Trophoblast cell (in vitro differentiated cells and primary cell): Measurements from ENCODE around the gene VPS13D.
A peak's percentile ranks its signal among the peaks of the same experiment; 100 is the strongest.

Experiments used
- DNase-seq, 2 donors: peaks; one replicate each; pipeline ENCODE4 v3.0.0-alpha.2; 2016
- H2AFZ ChIP-seq: 2 replicates; pipeline ENCODE4 v1.6.1; 2013; ENCODE audit warnings: low read length, moderate library complexity, mild to moderate bottlenecking; ENCODE audit not compliant: insufficient read depth, poor library complexity
- H2AK5ac ChIP-seq: 2 replicates; pipeline ENCODE4 v1.6.1; 2013; ENCODE audit warnings: mild to moderate bottlenecking, low read length
- H2BK120ac ChIP-seq: 2 replicates; pipeline ENCODE4 v1.6.1; 2013; ENCODE audit warnings: low read length, mild to moderate bottlenecking, moderate library complexity; ENCODE audit not compliant: insufficient read depth, poor library complexity
- H2BK12ac ChIP-seq: 2 replicates; pipeline ENCODE4 v1.6.1; 2013; ENCODE audit warnings: mild to moderate bottlenecking, low read length, moderate library complexity
- H2BK5ac ChIP-seq: 2 replicates; pipeline ENCODE4 v1.6.1; 2013; ENCODE audit warnings: low read length, low read depth, moderate library complexity, mild to moderate bottlenecking; ENCODE audit not compliant: poor library complexity
- H3K14ac ChIP-seq: 2 replicates; pipeline ENCODE4 v1.6.1; 2013; ENCODE audit warnings: mild to moderate bottlenecking, low read length
- H3K18ac ChIP-seq: 2 replicates; pipeline ENCODE4 v1.6.1; 2013; ENCODE audit warnings: mild to moderate bottlenecking, low read length
- H3K23ac ChIP-seq: 2 replicates; pipeline ENCODE4 v1.6.1; 2013; ENCODE audit warnings: low read length
- H3K27ac ChIP-seq: 2 replicates; pipeline ENCODE4 v1.5.1; 2013; ENCODE audit warnings: low read depth, mild to moderate bottlenecking, inconsistent platforms, low read length, moderate library complexity
- H3K27me3 ChIP-seq: 2 replicates; pipeline ENCODE4 v1.6.1; 2013; ENCODE audit warnings: inconsistent platforms, mild to moderate bottlenecking, low read length, moderate library complexity; ENCODE audit not compliant: insufficient read depth
- H3K36me3 ChIP-seq, 2 experiments: 1 replicate in 1 of 2; 2 replicates in 1 of 2; pipeline ENCODE4 v1.6.1; 2013; ENCODE audit warnings: low read length in 2 of 2, mild to moderate bottlenecking in 2 of 2, moderate library complexity in 1 of 2; ENCODE audit not compliant: insufficient read depth in 2 of 2, control insufficient read depth in 1 of 2
- H3K4ac ChIP-seq: 2 replicates; pipeline ENCODE4 v1.6.1; 2013; ENCODE audit warnings: low read depth, mild to moderate bottlenecking, low read length, moderate library complexity
- H3K4me1 ChIP-seq, 2 experiments: 1 replicate in 1 of 2; 2 replicates in 1 of 2; pipeline ENCODE4 v1.6.1; 2013; ENCODE audit warnings: low read length in 2 of 2, mild to moderate bottlenecking in 2 of 2, moderate library complexity in 1 of 2; ENCODE audit not compliant: insufficient read depth in 2 of 2, control insufficient read depth in 1 of 2
- H3K4me2 ChIP-seq: 2 replicates; pipeline ENCODE4 v1.6.1; 2013; ENCODE audit warnings: inconsistent platforms, mild to moderate bottlenecking, low read length, moderate library complexity
- H3K4me3 ChIP-seq: 2 replicates; pipeline ENCODE4 v1.5.1; 2013; ENCODE audit warnings: mild to moderate bottlenecking, low read depth, low read length, inconsistent platforms
- H3K79me1 ChIP-seq: one replicate; pipeline ENCODE4 v1.6.1; 2013; ENCODE audit warnings: low read length
- H3K79me2 ChIP-seq: 2 replicates; pipeline ENCODE4 v1.6.1; 2013; ENCODE audit warnings: low read length, mild to moderate bottlenecking; ENCODE audit not compliant: control insufficient read depth, insufficient read depth, poor library complexity
- H3K9ac ChIP-seq: 2 replicates; pipeline ENCODE4 v1.6.1; 2013; ENCODE audit warnings: mild to moderate bottlenecking, low read length
- H3K9me3 ChIP-seq: 2 replicates; pipeline ENCODE4 v1.6.1; 2013; ENCODE audit warnings: low read depth, mild to moderate bottlenecking, control low read depth, inconsistent platforms, low read length; ENCODE audit not compliant: insufficient read depth
- H4K12ac ChIP-seq: 2 replicates; pipeline ENCODE4 v1.6.1; 2013; ENCODE audit warnings: low read depth, mild to moderate bottlenecking, low read length, moderate library complexity
- H4K8ac ChIP-seq: 2 replicates; pipeline ENCODE4 v1.6.1; 2013; ENCODE audit warnings: low read depth, mild to moderate bottlenecking, low read length, moderate library complexity
- H4K91ac ChIP-seq: one replicate; pipeline ENCODE4 v1.6.1; 2013; ENCODE audit warnings: low read depth, mild to moderate bottlenecking, low read length, moderate library complexity
- WGBS: extraction: QIAGEN DNeasy Blood & Tissue Kit; methylation state at CpG from one replicate; pipeline ENCODE4 v1.1.7; 2013; ENCODE audit warnings: missing lambda C conversion rate; ENCODE audit not compliant: insufficient read length, insufficient coverage; ENCODE audit errors: extremely low coverage; 5-methylcytosine and 5-hydroxymethylcytosine counted together

Gene VPS13D

DNA sequence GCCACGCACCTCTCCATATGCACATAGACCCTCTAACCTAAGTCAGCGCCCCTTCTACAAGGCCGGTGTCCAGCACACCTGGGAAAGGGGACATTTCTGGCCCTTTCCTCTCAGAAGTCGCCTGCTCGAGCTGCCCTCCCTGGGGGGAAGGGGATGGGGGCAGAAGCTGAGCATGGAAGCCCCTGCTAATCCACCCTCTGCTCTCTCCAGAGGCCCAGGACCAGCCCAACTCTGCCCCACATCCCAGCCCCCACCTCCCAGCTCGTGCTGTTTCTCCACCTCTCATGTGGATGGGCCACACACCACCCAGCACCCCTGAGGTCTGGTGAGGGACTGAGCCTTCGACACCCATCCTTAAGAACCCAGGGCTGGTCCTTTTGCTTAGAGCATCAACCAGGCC, 48.3 kb upstream of the VPS13D start:
- Histone ChIP-seq H3K23ac (no peak overlapping the region), H3K14ac (no peak overlapping the region), H3K9ac (no peak overlapping the region), H3K4ac (no peak overlapping the region), H3K4me2 (no peak overlapping the region), H2AK5ac (no peak overlapping the region), H3K18ac (no peak overlapping the region), H3K79me1 (peaks cover 30% of the 10 kb centered on the region), H3K9me3 (peaks cover 2% of the 10 kb centered on the region), H4K12ac (no peak overlapping the region), H3K36me3 (peaks cover 2 to 4% of the 10 kb centered on the region in 2 experiments), H3K27ac (no peak overlapping the region), H2BK12ac (no peak overlapping the region), H4K91ac (peak overlapping the region; percentile 11), H3K79me2 (peaks cover 7% of the 10 kb centered on the region), H2BK120ac (peak overlapping the region; percentile 4), H3K4me3 (no peak overlapping the region), H2AFZ (no peak overlapping the region), H4K8ac (no peak overlapping the region), H3K4me1 (peaks cover 30 to 42% of the 10 kb centered on the region in 2 experiments), H2BK5ac (no peak overlapping the region), H3K27me3 (no peaks in the 10 kb centered on the region)
- no peak for DNase-seq
- no CpG with 5 or more reads among the region's 7 CpGs for WGBS

DNA sequence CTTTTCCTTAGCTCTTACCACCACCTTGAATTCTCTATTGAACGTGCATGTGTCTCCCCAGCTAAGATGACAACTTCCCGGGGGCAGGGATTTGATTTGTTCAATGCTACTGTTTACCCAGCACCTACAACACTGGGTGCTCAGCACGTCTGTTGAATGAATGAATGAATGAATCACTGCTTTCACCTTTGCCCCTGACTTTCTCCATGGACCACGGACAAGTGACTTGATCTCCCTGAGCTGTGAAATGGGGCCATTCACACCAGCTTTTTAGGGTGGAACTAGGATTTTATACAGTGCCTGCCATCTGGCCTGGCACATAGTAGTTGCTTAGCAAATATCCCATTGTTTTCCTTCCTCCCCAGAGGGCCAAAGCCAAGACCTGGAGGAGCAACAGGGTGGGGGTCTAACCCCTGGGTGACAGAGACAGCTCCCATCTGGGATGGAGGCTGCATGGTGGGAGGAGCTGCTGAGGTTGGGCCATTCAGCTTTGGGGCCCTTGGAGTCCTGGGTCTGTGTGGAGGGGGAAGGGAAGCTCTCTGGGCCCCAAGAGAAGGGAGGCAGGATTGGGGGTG, 47.3 kb upstream of the VPS13D start:
- H2AFZ ChIP-seq = no peak overlapping the region
- no peak overlapping the region for H4K8ac ChIP-seq
- H3K9me3 ChIP-seq = peaks cover 2% of the 10 kb centered on the region
- peaks cover 30% of the 10 kb centered on the region for H3K79me1 ChIP-seq
- H3K4ac ChIP-seq = no peak overlapping the region
- no CpG with 5 or more reads among the region's 4 CpGs for WGBS
- H4K12ac ChIP-seq = no peak overlapping the region
- H2AK5ac ChIP-seq = peak overlapping the region; percentile 83
- peak overlapping the region; percentile 28 for H4K91ac ChIP-seq
- H3K4me1 ChIP-seq = peaks cover 30 to 39% of the 10 kb centered on the region in 2 experiments
- peak overlapping the region; percentile 3 for H2BK120ac ChIP-seq
- no peak overlapping the region for H3K18ac ChIP-seq
- no peak overlapping the region for H3K23ac ChIP-seq
- H3K14ac ChIP-seq = no peak overlapping the region
- no peak for DNase-seq
- no peak overlapping the region for H3K27ac ChIP-seq
- no peak overlapping the region for H3K9ac ChIP-seq
- H3K4me3 ChIP-seq = no peak overlapping the region
- H3K4me2 ChIP-seq = no peak overlapping the region
- H2BK12ac ChIP-seq = peak overlapping the region; percentile 82
- H3K36me3 ChIP-seq = peaks cover 2 to 4% of the 10 kb centered on the region in 2 experiments
- no peak overlapping the region for H2BK5ac ChIP-seq
- no peaks in the 10 kb centered on the region for H3K27me3 ChIP-seq
- peaks cover 7% of the 10 kb centered on the region for H3K79me2 ChIP-seq

DNA sequence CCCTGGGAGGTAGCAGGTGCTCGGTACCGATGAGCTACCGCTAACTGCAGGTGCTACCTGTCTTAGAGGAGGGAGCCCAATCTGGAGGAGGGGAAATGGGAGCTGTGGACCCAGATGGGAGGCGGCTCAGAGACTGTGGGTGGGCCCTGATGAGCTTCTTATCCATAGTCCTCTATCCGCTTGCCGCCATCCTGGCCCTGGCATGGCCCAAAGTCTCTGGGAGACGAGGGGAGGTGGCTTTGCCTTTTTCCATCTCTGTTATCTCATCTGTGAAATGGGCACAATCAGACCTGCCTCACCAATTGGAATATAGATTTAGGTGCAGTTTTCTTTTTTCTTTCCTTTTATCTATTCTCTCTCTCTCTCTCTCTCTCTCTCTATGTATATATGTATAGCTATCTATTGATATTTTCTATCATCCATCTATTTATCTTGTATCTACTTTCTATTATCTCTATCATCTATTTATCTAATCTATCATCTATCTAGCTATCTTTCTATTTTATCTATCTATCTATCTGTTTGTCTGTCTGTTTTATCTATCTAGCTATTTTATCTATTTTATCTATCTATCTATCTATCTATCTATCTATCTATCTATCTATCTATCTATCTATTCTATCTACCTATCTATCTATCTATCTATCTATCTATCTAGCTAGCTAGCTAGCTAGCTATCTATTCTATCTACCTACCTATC, 46.6 kb upstream of the VPS13D start:
- no peak overlapping the region for H3K9ac ChIP-seq

DNA sequence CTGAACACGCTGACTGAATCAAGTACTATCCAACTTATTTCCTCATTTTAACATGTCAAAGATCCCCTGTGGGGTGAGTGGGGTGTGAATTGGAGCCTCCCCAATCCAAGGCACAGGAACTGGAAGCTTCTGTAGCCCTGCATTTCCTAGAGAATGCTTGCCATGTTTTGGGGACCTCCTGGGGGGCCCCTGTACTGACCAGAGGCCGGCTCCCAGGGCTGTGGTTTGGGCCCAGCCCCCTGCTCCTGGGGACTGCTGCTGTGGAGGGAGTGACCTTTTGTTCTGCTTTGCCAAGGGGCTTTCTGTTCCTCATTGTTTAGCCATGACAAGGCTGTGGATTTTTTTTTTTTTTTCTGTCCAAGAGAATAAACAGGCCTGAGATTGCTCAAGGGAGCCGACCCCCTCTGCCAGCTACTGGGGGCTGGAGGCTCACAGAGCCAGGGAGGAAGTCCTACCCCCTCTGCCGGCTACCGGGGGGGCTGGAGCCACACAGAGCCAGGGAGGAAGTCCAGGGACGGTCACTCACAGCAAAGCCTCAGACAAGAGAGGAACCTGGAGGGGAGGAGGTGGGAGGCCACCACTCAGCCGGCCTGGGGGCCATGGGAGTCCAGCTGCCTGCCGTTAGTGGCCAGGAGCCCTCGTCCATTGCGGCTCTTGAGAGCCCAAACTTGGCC, 45.7 kb upstream of the VPS13D start:
- no CpG with 5 or more reads among the region's 10 CpGs for WGBS

More for the DNA sequence above, 46.6 kb upstream of the VPS13D start:
- H3K79me2 ChIP-seq = peaks cover 7% of the 10 kb centered on the region
- H3K27me3 ChIP-seq = no peaks in the 10 kb centered on the region
- H3K18ac ChIP-seq = no peak overlapping the region
- H3K4me3 ChIP-seq = no peak overlapping the region
- H4K8ac ChIP-seq = no peak overlapping the region
- peaks cover 0 to 4% of the 10 kb centered on the region in 2 experiments for H3K36me3 ChIP-seq
- H3K9me3 ChIP-seq = peaks cover 2% of the 10 kb centered on the region
- H3K23ac ChIP-seq = no peak overlapping the region
- peak; percentile 14 to 37 for DNase-seq
- no peak overlapping the region for H3K4me2 ChIP-seq
- H2AFZ ChIP-seq = no peak overlapping the region
- H2BK5ac ChIP-seq = no peak overlapping the region
- peak overlapping the region; percentile 28 for H4K91ac ChIP-seq
- no peak overlapping the region for H4K12ac ChIP-seq
- H3K4ac ChIP-seq = no peak overlapping the region
- no CpG with 5 or more reads among the region's 7 CpGs for WGBS
- peaks cover 30% of the 10 kb centered on the region for H3K79me1 ChIP-seq
- peaks cover 30 to 36% of the 10 kb centered on the region in 2 experiments for H3K4me1 ChIP-seq
- H3K14ac ChIP-seq = no peak overlapping the region
- peak overlapping the region; percentile 3 for H2BK120ac ChIP-seq
- H3K27ac ChIP-seq = no peak overlapping the region
- H2BK12ac ChIP-seq = peak overlapping the region; percentile 82
- peak overlapping the region; percentile 83 for H2AK5ac ChIP-seq

More for the DNA sequence above, 45.7 kb upstream of the VPS13D start:
- Histone ChIP-seq H4K91ac (peak overlapping the region; percentile 92), H3K9ac (peak overlapping the region; percentile 48), H3K27ac (peak overlapping the region; percentile 91), H2BK12ac (peak overlapping the region; percentile 78), H3K4me1 (peaks cover 26 to 30% of the 10 kb centered on the region in 2 experiments), H3K18ac (peak overlapping the region; percentile 27), H3K36me3 (peaks cover 0 to 2% of the 10 kb centered on the region in 2 experiments), H3K4ac (peak overlapping the region; percentile 60), H3K4me3 (no peak overlapping the region), H3K79me2 (peaks cover 7% of the 10 kb centered on the region), H3K23ac (no peak overlapping the region), H3K9me3 (peaks cover 3% of the 10 kb centered on the region), H3K14ac (peak overlapping the region; percentile 69), H3K27me3 (no peaks in the 10 kb centered on the region), H2AFZ (peak overlapping the region; percentile 32), H3K4me2 (peak overlapping the region; percentile 33), H2AK5ac (peak overlapping the region; percentile 66), H2BK5ac (peak overlapping the region; percentile 90), H3K79me1 (peaks cover 30% of the 10 kb centered on the region), H4K12ac (peak overlapping the region; percentile 46), H2BK120ac (peak overlapping the region; percentile 83), H4K8ac (peak overlapping the region; percentile 75)
- DNase-seq = peak; percentile 27 to 54
